ENCODE measurements around the gene TM4SF5. TPM values are rescaled to one million over a fixed set of nuclear protein-coding genes. Genes with fewer than 3 reads are reported as not detected.

The TM4SF5 gene
- total RNA-seq, 2 experiments from 2014 or later = not detected

- no peaks in the 10 kb centered on the region for H3K9me3 Mint-ChIP-seq (ENCODE audit: low read depth)
- peaks cover 2% of the 10 kb centered on the region for H3K36me3 Mint-ChIP-seq
- H3K4me3 Mint-ChIP-seq = no peak overlapping the region
- ATAC-seq = no peak
- no peak for DNase-seq
- H3K4me1 Mint-ChIP-seq = peaks cover 32% of the 10 kb centered on the region
- H3K27ac Mint-ChIP-seq = no peak overlapping the region
- CTCF ChIA-PET = interaction anchor here (0.9 to 3.9 kb wide), 9 partner anchors 9 to 111 kb away, joined by 3 to 39 read pairs (median 21); partner anchors contain the start of genes ARRB2, C17orf107, MED11 and PLD2
- peaks cover 59% of the 10 kb centered on the region for H3K27me3 Mint-ChIP-seq
Observed at GRCh38 chr17:4788159-4788806, 16.6 kb downstream of the TM4SF5 start.

- DNase-seq (no peak), ATAC-seq (no peak)
- CTCF ChIA-PET = interaction anchor here (0.8 to 3.9 kb wide), 34 partner anchors 9 to 646 kb away, joined by 3 to 39 read pairs (median 6); partner anchors contain the start of genes ARRB2, C17orf107, C17orf114 and CHRNE
- H3K27me3 Mint-ChIP-seq = peaks cover 53% of the 10 kb centered on the region
- H3K4me3 Mint-ChIP-seq = peak within 1 kb of the TSS; percentile 72
- H3K9me3 Mint-ChIP-seq (ENCODE audit: low read depth) = no peaks in the 10 kb centered on the region
- no peak within 1 kb of the TSS for H3K27ac Mint-ChIP-seq
- H3K4me1 Mint-ChIP-seq = peaks cover 32% of the 10 kb centered on the region
- H3K36me3 Mint-ChIP-seq = peaks cover 2% of the 10 kb centered on the region
Observed at GRCh38 chr17:4788807-4789700, 17.4 kb downstream of the TM4SF5 start, which contains the start of gene GLTPD2. GLTPD2 (plus strand) TSS chr17:4788964; CDS start chr17:4789012, 48 bp downstream.

GRCh38 chr17:4789701-4789950, 17.9 kb downstream of the TM4SF5 start:
- Mint-ChIP-seq H3K36me3 (peaks cover 2% of the 10 kb centered on the region), H3K9me3 (ENCODE audit: low read depth) (no peaks in the 10 kb centered on the region), H3K4me1 (peaks cover 31% of the 10 kb centered on the region), H3K27me3 (peaks cover 48% of the 10 kb centered on the region), H3K4me3 (peak overlapping the region; percentile 72), H3K27ac (no peak overlapping the region)
- DNase-seq = no peak
- CTCF ChIA-PET = interaction anchor here (0.8 to 3.9 kb wide), 33 partner anchors 9 to 647 kb away, joined by 3 to 39 read pairs (median 6); partner anchors contain the start of genes ARRB2, C17orf107, C17orf114 and CHRNE
- no peak for ATAC-seq

- Mint-ChIP-seq H3K4me1 (peaks cover 30% of the 10 kb centered on the region), H3K36me3 (peaks cover 2% of the 10 kb centered on the region), H3K27me3 (peaks cover 45% of the 10 kb centered on the region), H3K4me3 (peak overlapping the region; percentile 86), H3K27ac (peak overlapping the region; percentile 90), H3K9me3 (ENCODE audit: low read depth) (no peaks in the 10 kb centered on the region)
- CTCF ChIA-PET = interaction anchor here (0.8 to 3.9 kb wide), 37 partner anchors 10 to 647 kb away, joined by 3 to 39 read pairs (median 5); partner anchors contain the start of genes ARRB2, C17orf107, C17orf114 and CHRNE
- peak; percentile 88 for DNase-seq
- peak; percentile 93 for ATAC-seq
Observed at GRCh38 chr17:4789951-4790704, 18.4 kb downstream of the TM4SF5 start.

GRCh38 chr17:4790705-4791088, 19.0 kb downstream of the TM4SF5 start:
- Mint-ChIP-seq H3K4me3 (peak overlapping the region; percentile 86), H3K9me3 (ENCODE audit: low read depth) (no peaks in the 10 kb centered on the region), H3K4me1 (peaks cover 29% of the 10 kb centered on the region), H3K36me3 (peaks cover 2% of the 10 kb centered on the region), H3K27ac (peak overlapping the region; percentile 90), H3K27me3 (peaks cover 40% of the 10 kb centered on the region)
- DNase-seq (no peak), ATAC-seq (no peak)
- CTCF ChIA-PET = interaction anchor here (0.7 to 3.9 kb wide), 29 partner anchors 11 to 370 kb away, joined by 3 to 39 read pairs (median 6); partner anchors contain the start of genes ARRB2, C17orf107, C17orf114 and CHRNE

- ATAC-seq (no peak), DNase-seq (no peak)
- H3K9me3 Mint-ChIP-seq (ENCODE audit: low read depth) = no peaks in the 10 kb centered on the region
- peaks cover 9% of the 10 kb centered on the region for H3K27me3 Mint-ChIP-seq
- CTCF ChIA-PET = no interaction called here
- H3K27ac Mint-ChIP-seq = peak overlapping the region; percentile 97
- H3K36me3 Mint-ChIP-seq = peaks cover 9% of the 10 kb centered on the region
- H3K4me1 Mint-ChIP-seq = peaks cover 28% of the 10 kb centered on the region
- H3K4me3 Mint-ChIP-seq = peak overlapping the region; percentile 95
Observed at GRCh38 chr17:4795168-4795567, 23.5 kb downstream of the TM4SF5 start.

GRCh38 chr17:4796552-4796920, 24.9 kb downstream of the TM4SF5 start:
- ATAC-seq (peak; percentile 18), DNase-seq (peak; percentile 54)
- peak overlapping the region; percentile 97 for H3K27ac Mint-ChIP-seq
- H3K4me3 Mint-ChIP-seq = peak overlapping the region; percentile 95
- H3K4me1 Mint-ChIP-seq = peaks cover 21% of the 10 kb centered on the region
- peaks cover 9% of the 10 kb centered on the region for H3K36me3 Mint-ChIP-seq
- H3K27me3 Mint-ChIP-seq = peaks cover 9% of the 10 kb centered on the region
- no peaks in the 10 kb centered on the region for H3K9me3 Mint-ChIP-seq (ENCODE audit: low read depth)
- CTCF ChIA-PET = interaction anchor here (1.0 to 1.1 kb wide), 4 partner anchors 9 to 87 kb away, joined by 3 to 4 read pairs (median 4); partner anchors contain the start of genes ARRB2 and PLD2

- no peak overlapping the region for H3K4me3 Mint-ChIP-seq
Observed at GRCh38 chr17:4800462-4801196, 28.9 kb downstream of the TM4SF5 start.

GRCh38 chr17:4802228-4802627, 30.5 kb downstream of the TM4SF5 start, which contains the start of gene C17orf114:
C17orf114 (minus strand) TSS chr17:4802328.
- no peaks in the 10 kb centered on the region for H3K9me3 Mint-ChIP-seq (ENCODE audit: low read depth)
- peaks cover 11% of the 10 kb centered on the region for H3K4me1 Mint-ChIP-seq
- H3K27me3 Mint-ChIP-seq = no peaks in the 10 kb centered on the region
- DNase-seq (no peak), ATAC-seq (no peak)
- H3K27ac Mint-ChIP-seq = no peak within 1 kb of the TSS
- CTCF ChIA-PET = interaction anchor here (2.3 kb wide), 1 partner anchor 12 kb away, joined by 9 read pairs; no protein-coding TSS in a partner anchor
- no peak within 1 kb of the TSS for H3K4me3 Mint-ChIP-seq
- peaks cover 7% of the 10 kb centered on the region for H3K36me3 Mint-ChIP-seq

More at GRCh38 chr17:4800462-4801196, 28.9 kb downstream of the TM4SF5 start:
- no peaks in the 10 kb centered on the region for H3K9me3 Mint-ChIP-seq (ENCODE audit: low read depth)
- DNase-seq (no peak), ATAC-seq (no peak)
- no peak overlapping the region for H3K27ac Mint-ChIP-seq
- CTCF ChIA-PET = interaction anchor here (2.3 kb wide), 1 partner anchor 10 kb away, joined by 9 read pairs; no protein-coding TSS in a partner anchor
- no peaks in the 10 kb centered on the region for H3K27me3 Mint-ChIP-seq
- H3K36me3 Mint-ChIP-seq = peaks cover 9% of the 10 kb centered on the region
- peaks cover 18% of the 10 kb centered on the region for H3K4me1 Mint-ChIP-seq

GRCh38 chr17:4806456-4806776, 34.7 kb downstream of the TM4SF5 start:
- H3K4me3 Mint-ChIP-seq = peak overlapping the region; percentile 67
- H3K36me3 Mint-ChIP-seq = peaks cover 3% of the 10 kb centered on the region
- no peaks in the 10 kb centered on the region for H3K27me3 Mint-ChIP-seq
- no peak for DNase-seq
- H3K4me1 Mint-ChIP-seq = peaks cover 13% of the 10 kb centered on the region
- no peaks in the 10 kb centered on the region for H3K9me3 Mint-ChIP-seq (ENCODE audit: low read depth)
- ATAC-seq = no peak
- H3K27ac Mint-ChIP-seq = no peak overlapping the region
- CTCF ChIA-PET = interaction anchor here (1.0 to 3.5 kb wide), 5 partner anchors 11 to 96 kb away, joined by 3 to 29 read pairs (median 5); partner anchors contain the start of genes ARRB2, GLTPD2 and PSMB6

GRCh38 chr17:4806777-4807604, 35.3 kb downstream of the TM4SF5 start, which contains the start of gene PLD2:
PLD2 (plus strand) TSS chr17:4807152; CDS start chr17:4807773, 621 bp downstream.
- Mint-ChIP-seq H3K27me3 (no peaks in the 10 kb centered on the region), H3K4me3 (peak within 1 kb of the TSS; percentile 69), H3K27ac (no peak within 1 kb of the TSS), H3K9me3 (ENCODE audit: low read depth) (no peaks in the 10 kb centered on the region), H3K36me3 (peaks cover 3% of the 10 kb centered on the region), H3K4me1 (peaks cover 13% of the 10 kb centered on the region)
- CTCF ChIA-PET = interaction anchor here (0.9 to 3.5 kb wide), 7 partner anchors 11 to 97 kb away, joined by 3 to 29 read pairs (median 4); partner anchors contain the start of genes ARRB2, GLTPD2, MINK1 and PSMB6
- DNase-seq (peak; percentile 89), ATAC-seq (peak; percentile 99)

Measured in activated CD8-positive, alpha-beta memory T cell treated with anti-CD3 and anti-CD28 coated beads, Interleukin-2, amount 10 ng/mL, durations not matched to agents 7 days and 5 days (primary cell).